ENCODE data around the gene VBP1.
A peak's percentile ranks its signal among the peaks of the same experiment; 100 is the strongest.

Gene VBP1

DNA sequence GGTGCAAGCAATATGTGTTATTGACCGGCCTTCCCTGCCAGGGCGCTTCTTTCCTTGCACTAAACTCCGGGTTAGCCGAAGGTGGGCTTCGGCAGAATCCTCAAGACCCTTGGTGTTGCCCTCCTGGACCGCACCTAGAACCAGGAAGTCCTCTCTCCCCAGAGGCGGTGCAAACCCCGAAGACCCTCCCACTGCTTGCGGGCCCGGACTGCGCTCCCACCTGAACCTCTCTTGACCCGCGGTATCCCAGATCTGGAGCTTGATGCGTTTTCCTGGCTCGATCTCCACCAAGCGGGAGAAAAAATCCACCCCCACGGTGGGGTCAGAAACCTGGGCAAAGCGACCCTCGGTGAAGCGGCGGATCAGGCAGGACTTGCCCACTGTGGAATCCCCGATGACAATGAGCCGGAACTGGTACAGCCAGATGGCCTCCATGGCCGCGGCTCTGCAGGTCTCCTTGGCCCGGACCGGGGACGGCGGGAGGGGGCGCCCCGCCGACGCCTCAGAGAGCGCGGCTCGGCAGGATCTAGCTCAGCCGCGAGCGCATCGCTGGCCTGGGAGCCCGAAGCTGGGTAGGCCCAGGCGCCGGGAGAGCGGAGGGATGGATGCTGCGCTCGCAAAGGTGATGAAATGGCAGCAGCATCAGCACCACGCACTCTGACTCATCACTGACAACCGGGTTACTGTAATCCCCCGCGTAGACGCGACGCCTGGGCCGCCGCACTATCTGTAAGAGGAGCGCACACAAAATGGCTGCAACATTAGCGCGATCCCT lies 47.8 kb downstream of the VBP1 start, which contains the start of gene RAB39B (continued):
- TF ChIP-seq GLIS2 (tag by site-specific recombination; IDR thresholded peaks at IDR 0.05) (peak; percentile 58; the same call in 1 of the 2 replicates), ZBTB7A (tag by site-specific recombination; IDR thresholded peaks at IDR 0.05; ENCODE audit: low read depth) (no peak), ZNF426 (tag by site-specific recombination; IDR thresholded peaks at IDR 0.05) (no peak), ZNF184 (tag by site-specific recombination; IDR thresholded peaks at IDR 0.05) (0 out of 2 replicates have a peak, but pooled peaks have one; percentile 11), ZIC2 (tag by site-specific recombination; IDR thresholded peaks at IDR 0.05) (peak; percentile 66), ZEB2 (tag by site-specific recombination; IDR thresholded peaks at IDR 0.05) (peak; percentile 82), ZNF549 (tag by site-specific recombination; IDR thresholded peaks at IDR 0.05) (no peak), ZNF23 (tag by site-specific recombination; IDR thresholded peaks at IDR 0.05; ENCODE audit: borderline replicate concordance) (0 out of 2 replicates have a peak, but pooled peaks have one; percentile 22), CTCF (tag by site-specific recombination; IDR thresholded peaks at IDR 0.05) (peak; percentile 59; the same call in 1 of the 2 replicates), ZNF629 (tag by site-specific recombination; IDR thresholded peaks at IDR 0.05) (peak; percentile 47), ZNF433 (tag by site-specific recombination; IDR thresholded peaks at IDR 0.05; ENCODE audit: low read depth) (no peak), ZNF223 (tag by site-specific recombination; IDR thresholded peaks at IDR 0.05) (no peak), SP7 (tag by site-specific recombination; IDR thresholded peaks at IDR 0.05) (peak; percentile 73), OVOL3 (tag by site-specific recombination; IDR thresholded peaks at IDR 0.05) (no peak), ZNF521 (tag by site-specific recombination; IDR thresholded peaks at IDR 0.05) (no peak), ZNF501 (tag by site-specific recombination; IDR thresholded peaks at IDR 0.05) (0 out of 2 replicates have a peak, but pooled peaks have one; percentile 33), ZNF354C (tag by site-specific recombination; IDR thresholded peaks at IDR 0.05; ENCODE audit: borderline replicate concordance, low read depth) (no peak), ZNF510 (tag by site-specific recombination; IDR thresholded peaks at IDR 0.05; ENCODE audit: insufficient replicate concordance) (no peak), ZSCAN16 (tag by site-specific recombination; IDR thresholded peaks at IDR 0.05) (no peak), ZNF394 (tag by site-specific recombination; IDR thresholded peaks at IDR 0.05; ENCODE audit: borderline replicate concordance) (peak; percentile 46; the same call in 1 of the 2 replicates), ZNF366 (tag by site-specific recombination; conservative IDR thresholded peaks at IDR 0.05) (peak; percentile 58), SP2 (tag by site-specific recombination; IDR thresholded peaks at IDR 0.05) (peak; percentile 42)
- TF ChIP-seq, protein P1, sequence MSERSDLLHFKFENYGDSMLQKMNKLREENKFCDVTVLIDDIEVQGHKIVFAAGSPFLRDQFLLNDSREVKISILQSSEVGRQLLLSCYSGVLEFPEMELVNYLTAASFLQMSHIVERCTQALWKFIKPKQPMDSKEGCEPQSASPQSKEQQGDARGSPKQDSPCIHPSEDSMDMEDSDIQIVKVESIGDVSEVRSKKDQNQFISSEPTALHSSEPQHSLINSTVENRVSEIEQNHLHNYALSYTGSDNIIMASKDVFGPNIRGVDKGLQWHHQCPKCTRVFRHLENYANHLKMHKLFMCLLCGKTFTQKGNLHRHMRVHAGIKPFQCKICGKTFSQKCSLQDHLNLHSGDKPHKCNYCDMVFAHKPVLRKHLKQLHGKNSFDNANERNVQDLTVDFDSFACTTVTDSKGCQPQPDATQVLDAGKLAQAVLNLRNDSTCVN (tag by site-specific recombination; optimal IDR thresholded peaks at IDR 0.05): peak; percentile 61
- TF ChIP-seq, protein P2, sequence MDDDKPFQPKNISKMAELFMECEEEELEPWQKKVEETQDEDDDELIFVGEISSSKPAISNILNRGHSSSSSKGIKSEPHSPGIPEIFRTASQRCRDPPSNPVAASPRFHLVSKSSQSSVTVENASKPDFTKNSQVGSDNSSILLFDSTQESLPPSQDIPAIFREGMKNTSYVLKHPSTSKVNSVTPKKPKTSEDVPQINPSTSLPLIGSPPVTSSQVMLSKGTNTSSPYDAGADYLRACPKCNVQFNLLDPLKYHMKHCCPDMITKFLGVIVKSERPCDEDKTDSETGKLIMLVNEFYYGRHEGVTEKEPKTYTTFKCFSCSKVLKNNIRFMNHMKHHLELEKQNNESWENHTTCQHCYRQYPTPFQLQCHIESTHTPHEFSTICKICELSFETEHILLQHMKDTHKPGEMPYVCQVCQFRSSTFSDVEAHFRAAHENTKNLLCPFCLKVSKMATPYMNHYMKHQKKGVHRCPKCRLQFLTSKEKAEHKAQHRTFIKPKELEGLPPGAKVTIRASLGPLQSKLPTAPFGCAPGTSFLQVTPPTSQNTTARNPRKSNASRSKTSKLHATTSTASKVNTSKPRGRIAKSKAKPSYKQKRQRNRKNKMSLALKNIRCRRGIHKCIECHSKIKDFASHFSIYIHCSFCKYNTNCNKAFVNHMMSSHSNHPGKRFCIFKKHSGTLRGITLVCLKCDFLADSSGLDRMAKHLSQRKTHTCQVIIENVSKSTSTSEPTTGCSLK (tag by site-specific recombination; IDR thresholded peaks at IDR 0.05): no peak
- TF ChIP-seq, protein P3, sequence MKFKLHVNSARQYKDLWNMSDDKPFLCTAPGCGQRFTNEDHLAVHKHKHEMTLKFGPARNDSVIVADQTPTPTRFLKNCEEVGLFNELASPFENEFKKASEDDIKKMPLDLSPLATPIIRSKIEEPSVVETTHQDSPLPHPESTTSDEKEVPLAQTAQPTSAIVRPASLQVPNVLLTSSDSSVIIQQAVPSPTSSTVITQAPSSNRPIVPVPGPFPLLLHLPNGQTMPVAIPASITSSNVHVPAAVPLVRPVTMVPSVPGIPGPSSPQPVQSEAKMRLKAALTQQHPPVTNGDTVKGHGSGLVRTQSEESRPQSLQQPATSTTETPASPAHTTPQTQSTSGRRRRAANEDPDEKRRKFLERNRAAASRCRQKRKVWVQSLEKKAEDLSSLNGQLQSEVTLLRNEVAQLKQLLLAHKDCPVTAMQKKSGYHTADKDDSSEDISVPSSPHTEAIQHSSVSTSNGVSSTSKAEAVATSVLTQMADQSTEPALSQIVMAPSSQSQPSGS (tag by site-specific recombination; IDR thresholded peaks at IDR 0.05; ENCODE audit: low read depth): peak; percentile 60; the same call in 1 of the 2 replicates
- TF ChIP-seq, protein P4, sequence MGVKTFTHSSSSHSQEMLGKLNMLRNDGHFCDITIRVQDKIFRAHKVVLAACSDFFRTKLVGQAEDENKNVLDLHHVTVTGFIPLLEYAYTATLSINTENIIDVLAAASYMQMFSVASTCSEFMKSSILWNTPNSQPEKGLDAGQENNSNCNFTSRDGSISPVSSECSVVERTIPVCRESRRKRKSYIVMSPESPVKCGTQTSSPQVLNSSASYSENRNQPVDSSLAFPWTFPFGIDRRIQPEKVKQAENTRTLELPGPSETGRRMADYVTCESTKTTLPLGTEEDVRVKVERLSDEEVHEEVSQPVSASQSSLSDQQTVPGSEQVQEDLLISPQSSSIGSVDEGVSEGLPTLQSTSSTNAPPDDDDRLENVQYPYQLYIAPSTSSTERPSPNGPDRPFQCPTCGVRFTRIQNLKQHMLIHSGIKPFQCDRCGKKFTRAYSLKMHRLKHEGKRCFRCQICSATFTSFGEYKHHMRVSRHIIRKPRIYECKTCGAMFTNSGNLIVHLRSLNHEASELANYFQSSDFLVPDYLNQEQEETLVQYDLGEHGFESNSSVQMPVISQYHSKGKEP (tag by site-specific recombination; IDR thresholded peaks at IDR 0.05): peak; percentile 34; the same call in 1 of the 2 replicates
- TF ChIP-seq, protein P5, sequence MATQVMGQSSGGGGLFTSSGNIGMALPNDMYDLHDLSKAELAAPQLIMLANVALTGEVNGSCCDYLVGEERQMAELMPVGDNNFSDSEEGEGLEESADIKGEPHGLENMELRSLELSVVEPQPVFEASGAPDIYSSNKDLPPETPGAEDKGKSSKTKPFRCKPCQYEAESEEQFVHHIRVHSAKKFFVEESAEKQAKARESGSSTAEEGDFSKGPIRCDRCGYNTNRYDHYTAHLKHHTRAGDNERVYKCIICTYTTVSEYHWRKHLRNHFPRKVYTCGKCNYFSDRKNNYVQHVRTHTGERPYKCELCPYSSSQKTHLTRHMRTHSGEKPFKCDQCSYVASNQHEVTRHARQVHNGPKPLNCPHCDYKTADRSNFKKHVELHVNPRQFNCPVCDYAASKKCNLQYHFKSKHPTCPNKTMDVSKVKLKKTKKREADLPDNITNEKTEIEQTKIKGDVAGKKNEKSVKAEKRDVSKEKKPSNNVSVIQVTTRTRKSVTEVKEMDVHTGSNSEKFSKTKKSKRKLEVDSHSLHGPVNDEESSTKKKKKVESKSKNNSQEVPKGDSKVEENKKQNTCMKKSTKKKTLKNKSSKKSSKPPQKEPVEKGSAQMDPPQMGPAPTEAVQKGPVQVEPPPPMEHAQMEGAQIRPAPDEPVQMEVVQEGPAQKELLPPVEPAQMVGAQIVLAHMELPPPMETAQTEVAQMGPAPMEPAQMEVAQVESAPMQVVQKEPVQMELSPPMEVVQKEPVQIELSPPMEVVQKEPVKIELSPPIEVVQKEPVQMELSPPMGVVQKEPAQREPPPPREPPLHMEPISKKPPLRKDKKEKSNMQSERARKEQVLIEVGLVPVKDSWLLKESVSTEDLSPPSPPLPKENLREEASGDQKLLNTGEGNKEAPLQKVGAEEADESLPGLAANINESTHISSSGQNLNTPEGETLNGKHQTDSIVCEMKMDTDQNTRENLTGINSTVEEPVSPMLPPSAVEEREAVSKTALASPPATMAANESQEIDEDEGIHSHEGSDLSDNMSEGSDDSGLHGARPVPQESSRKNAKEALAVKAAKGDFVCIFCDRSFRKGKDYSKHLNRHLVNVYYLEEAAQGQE (tag by site-specific recombination; IDR thresholded peaks at IDR 0.05): no peak
